HG02981 (cell line): Measurements from ENCODE around the gene RPS15.
A peak's percentile ranks its signal among the peaks of the same experiment; 100 is the strongest.
"Not testable (repeated sequence)": the region's sequence is repeated elsewhere in the genome, so short reads cannot be mapped to it uniquely, and the experiment has no call there.

Experiments used
- ATAC-seq: cut with Tn5 transposase; IDR thresholded peaks from one replicate; pipeline ENCODE4 v1.9.1; 2021; ENCODE audit warnings: mild to moderate bottlenecking, moderate library complexity; ENCODE audit not compliant: unreplicated experiment

RPS15 gene

DNA sequence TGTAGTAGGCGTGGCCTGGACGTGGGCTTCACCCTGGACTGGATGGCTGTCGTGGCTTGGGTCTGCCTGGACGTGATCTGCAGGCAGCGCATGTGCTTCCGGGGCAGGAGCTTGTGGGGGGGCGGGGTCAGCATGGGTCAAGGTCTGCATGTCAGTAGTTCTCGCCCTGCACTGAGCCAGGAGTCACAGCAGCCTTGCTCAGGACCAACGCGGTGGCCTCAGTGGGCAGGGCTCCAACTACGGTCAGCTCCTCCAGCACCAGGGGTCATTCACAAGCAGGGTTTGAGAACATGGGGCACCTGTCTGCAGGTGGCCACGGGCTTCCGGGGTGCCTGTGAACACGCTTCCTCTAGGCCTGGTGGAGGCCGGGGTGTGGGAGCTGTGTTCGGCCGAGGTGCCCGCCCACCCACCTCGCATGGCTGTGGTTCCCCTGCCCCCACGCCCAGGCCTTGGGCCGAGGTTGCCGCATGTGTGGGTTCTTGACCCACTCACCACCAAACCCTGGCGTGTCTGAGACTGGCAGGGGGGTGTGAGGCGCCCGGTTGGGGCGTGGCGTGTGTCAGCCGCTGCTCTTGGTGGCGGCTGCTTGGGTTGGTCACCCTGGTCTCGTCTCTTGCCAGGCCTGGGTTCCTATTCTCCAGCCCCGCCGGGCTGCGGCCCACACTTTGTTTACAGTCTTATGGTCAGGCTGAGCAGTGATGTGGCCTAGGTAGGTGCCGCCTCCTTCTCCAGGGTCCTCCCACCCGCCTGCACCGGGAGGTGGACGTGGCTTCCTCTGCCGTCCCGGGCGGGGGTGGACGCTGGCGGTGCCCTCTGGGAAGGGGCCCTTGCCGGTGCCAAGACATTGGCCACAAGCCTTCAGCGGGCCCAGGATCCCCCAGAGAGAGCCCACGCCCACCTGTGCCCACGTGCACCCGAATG lies 4.8 kb upstream of the RPS15 start:
- ATAC-seq, result no peak

- no peak for ATAC-seq
Measured at GRCh38 chr19:1434040-1434366, 4.2 kb upstream of the RPS15 start.

DNA sequence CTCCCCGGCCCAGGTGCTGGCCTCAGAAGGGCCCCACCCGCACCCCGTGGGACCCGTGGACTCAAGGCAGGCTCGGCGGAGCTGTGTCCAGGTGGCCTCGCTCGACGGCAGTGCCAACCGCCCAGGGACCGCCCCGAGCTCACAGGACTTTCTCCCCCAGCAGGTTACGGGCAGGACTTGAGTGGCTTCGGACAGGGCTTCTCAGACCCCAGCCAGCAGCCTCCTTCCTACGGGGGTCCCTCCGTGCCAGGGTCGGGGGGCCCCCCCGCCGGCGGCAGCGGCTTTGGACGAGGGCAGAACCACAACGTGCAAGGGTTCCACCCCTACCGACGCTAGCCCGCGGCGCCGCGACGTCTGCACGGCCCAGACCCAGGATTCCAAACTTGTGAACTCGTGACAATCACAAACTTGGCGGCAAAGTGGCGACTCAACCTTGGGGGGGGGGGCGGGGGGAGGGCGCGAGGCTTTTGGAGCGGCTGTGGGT lies 3.6 kb upstream of the RPS15 start:
- no peak for ATAC-seq

- no peak for ATAC-seq
Measured at GRCh38 chr19:1435378-1435989, 2.7 kb upstream of the RPS15 start.

DNA sequence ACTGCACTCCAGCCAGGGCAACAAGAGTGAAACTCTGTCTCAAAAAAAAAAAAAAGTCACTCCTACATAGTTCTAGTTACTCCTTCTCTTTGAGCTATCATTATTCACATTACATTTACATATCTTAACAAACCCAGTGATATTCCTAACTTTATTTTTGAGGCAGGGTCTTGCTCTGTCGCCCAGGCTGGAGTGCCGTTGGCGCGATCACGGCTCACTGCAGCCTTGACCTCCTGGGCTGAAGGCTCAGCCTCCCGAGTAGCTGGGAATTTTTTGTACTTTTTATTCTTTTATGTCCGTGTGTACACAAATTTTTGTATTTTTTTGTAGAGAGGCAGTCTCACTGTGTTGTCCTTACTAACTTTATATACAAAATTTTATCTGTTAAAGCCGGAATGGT lies 587 bp upstream of the RPS15 start:
- ATAC-seq, result no peak

GRCh38 chr19:1438933-1439354 lies 748 bp downstream of the RPS15 start:
- ATAC-seq, result no peak

- not testable (repeated sequence) for ATAC-seq
Measured at GRCh38 chr19:1439525-1440417, 1.6 kb downstream of the RPS15 start.

GRCh38 chr19:1440418-1440801 lies 2.2 kb downstream of the RPS15 start:
- no peak for ATAC-seq

GRCh38 chr19:1441022-1441426 lies 2.8 kb downstream of the RPS15 start:
- ATAC-seq, result no peak

DNA sequence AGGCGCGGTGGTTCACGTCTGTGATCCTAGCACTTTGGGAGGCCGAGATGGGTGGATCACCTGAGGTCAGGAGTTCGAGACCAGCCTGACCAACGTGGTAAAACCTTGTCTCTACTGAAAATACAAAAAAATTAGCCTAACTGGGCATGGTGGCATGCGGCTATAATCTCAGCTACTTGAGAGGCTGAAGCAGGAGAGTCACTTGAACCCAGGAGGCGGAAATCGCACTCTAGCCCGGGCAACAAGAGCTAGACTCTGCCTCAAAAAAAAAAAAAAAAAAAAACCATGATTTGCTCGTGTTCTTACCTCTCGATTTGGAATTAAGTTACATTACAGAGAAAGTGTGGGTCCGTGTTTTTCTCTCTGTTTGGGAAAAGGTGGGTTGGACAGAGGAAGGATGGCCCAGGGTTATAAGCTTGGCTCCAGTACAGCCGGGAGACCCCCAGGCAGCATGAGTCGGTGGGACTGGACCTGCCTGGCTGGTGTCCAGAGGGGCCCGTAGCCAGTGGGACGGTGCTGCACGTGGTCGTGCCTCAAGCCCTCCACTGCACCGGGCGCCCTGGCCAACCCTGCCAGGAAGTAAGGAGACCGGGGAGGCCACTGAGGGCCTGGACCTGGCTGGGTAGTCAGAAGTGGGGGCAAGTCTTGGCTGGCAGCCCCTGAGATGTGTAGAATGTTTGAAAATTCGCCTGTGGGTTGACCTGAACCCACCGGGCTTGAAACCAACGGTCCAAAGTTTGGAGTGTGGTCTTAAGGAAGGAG lies 3.7 kb downstream of the RPS15 start:
- no peak for ATAC-seq

GRCh38 chr19:1445185-1445931 lies 7.2 kb downstream of the RPS15 start:
- peak; percentile 66 for ATAC-seq

GRCh38 chr19:1445932-1446712 lies 7.9 kb downstream of the RPS15 start:
- ATAC-seq, result no peak

DNA sequence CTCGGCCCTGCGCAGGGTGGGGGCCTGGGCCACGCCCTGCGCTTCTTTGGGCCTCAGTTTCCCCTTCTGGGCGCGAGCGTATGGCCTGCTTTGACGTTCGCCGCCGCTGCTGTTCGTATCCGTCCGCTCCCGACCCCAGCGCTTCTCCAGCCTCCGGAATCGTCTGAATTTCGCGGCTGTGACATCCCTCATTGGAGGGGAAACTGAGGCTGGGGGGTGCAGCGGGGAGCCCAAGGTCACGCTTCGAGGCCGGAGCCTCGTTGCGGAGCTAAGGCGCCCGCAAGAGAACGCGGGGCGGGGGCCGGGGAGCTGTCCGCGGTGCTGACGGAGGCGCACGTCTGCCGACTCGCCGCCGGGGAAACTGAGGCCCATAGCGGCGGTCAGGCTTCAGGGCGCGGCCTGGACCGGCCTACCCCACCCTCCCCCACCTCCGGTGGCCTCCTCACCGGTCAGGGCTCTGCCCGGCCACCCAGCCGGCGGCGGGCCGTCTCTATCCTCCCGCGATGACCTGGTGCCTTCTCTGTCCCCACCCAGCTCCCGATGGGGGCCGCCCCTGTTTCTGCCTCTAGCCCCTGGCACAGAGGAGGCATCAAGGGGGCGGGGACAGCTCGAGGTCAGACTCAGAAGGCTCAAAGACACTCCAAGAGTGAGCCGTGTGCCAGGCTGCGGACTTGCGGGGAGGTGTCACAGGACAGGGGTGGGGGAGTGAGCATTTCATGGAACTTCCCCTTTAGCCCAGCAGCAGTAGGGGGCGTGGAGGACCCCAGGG lies 8.7 kb downstream of the RPS15 start:
- ATAC-seq, result no peak

GRCh38 chr19:1447504-1447903 lies 9.3 kb downstream of the RPS15 start:
- no peak for ATAC-seq

DNA sequence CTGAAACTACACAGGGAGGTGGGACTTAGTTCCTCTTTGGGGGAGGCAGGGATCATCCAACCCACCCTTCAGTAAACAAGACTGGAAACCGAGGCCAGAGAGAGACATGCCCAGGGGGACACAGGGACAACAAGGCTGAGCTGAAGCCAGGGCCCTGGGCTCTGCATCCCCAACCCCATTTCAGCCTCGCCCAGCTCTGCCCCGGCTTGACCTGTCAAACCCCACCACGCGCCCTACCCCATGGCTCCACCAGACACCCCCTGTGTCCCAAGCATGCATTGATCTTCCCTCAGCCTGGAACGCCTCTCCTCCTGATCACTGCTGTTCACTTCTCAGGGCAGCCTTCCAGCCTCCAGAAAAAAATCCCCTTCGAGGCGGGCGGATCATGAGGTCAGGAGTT lies 9.7 kb downstream of the RPS15 start:
- ATAC-seq, result no peak

- ATAC-seq, result no peak
Measured at GRCh38 chr19:1449467-1450442, 11.6 kb downstream of the RPS15 start, which contains the start of gene APC2. Gene APC2 (plus strand): TSS chr19:1450121. CDS start chr19:1453002, 2,881 bp downstream.
